HEK293T (cell line): Measurements from ENCODE around the gene TPSD1.

ENCODE experiments used
- FOXM1 ChIP-seq: fragments of 450-650 bp; IDR thresholded peaks from 2 replicates; pipeline ENCODE4 v1.6.1; 2017; ENCODE audit warnings: mild to moderate bottlenecking, borderline replicate concordance
- SUZ12 ChIP-seq: fragments of 450-650 bp; IDR thresholded peaks from 2 replicates; pipeline ENCODE4 v1.6.1; 2016; ENCODE audit warnings: mild to moderate bottlenecking

DNA sequence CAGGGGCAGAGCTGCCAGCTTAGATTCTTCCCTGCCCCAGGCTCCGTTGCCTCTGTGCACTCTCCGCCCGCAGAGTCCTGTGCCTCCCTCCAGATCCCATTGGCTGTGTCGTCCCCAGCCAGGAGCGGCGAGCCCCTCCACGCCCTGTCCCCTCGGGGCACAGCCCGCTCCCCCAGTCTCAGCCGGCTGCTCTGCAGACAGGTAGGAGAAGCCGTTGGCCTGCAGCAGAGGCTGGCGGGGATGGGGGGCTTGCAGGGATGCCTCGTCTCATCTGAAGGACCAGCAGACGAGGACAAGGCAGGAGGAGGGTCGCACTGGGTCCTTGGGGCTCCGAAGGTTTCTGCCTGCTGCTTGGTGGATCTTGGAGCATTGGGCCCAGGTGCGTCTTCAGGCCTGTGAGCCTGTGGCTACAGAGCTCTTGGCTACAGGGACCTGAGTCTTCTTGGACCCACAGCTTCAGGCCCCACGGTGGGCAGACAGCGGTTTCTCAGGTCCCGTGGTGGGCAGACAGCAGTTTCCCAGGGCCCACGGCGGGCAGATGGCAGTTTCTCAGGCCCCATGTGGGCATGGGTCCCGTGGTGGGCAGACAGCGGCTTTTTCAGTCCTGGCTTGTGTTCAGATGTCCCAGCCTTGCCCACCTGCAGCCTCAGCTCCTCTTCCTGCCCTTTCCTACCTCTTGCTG lies 36.8 kb upstream of the TPSD1 start:
- TF ChIP-seq SUZ12 (no peak), FOXM1 (no peak)
